GM18520 (cell line): Measurements from ENCODE around the gene PMS2.
"Not testable (repeated sequence)": the region's sequence is repeated elsewhere in the genome, so short reads cannot be mapped to it uniquely, and the experiment has no call there.

ENCODE experiments used
- ATAC-seq: cut with Tn5 transposase; IDR thresholded peaks from one replicate; pipeline ENCODE4 v1.9.1; 2021; ENCODE audit not compliant: unreplicated experiment

The PMS2 gene

DNA sequence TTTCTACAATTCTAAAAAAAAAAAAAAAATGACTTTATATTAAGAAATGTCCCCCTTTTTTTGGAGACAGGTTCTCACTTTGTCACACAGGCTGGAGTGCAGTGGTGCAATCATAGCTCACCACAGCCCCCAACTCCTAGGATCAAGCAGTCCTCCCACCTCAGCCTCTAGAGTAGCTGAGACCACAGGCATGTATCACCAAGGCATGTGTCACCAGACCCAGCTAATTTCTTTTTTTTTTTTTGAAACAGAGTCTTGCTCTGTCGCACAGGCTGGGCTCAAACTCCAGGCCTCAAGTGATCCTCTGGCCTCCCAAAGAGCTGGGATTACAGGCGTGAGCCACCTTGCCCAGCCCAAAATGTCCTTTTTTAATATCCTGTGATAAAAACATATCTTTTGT, 84.7 kb downstream of the PMS2 start:
- not testable (repeated sequence) for ATAC-seq
